Measurements from ENCODE around the gene SYNE2.
"Not testable (repeated sequence)": the region's sequence is repeated elsewhere in the genome, so short reads cannot be mapped to it uniquely, and the experiment has no call there.

Gene SYNE2

GRCh38 chr14:64149921-64150320 is 297.1 kb downstream of the SYNE2 start:
- DNase-seq = no peak

GRCh38 chr14:64158608-64159007 is 305.8 kb downstream of the SYNE2 start:
- no peak for DNase-seq

- no peak for DNase-seq
Measured at GRCh38 chr14:64159588-64159987, 306.8 kb downstream of the SYNE2 start.

- DNase-seq = no peak
Measured at GRCh38 chr14:64170181-64170580, 317.4 kb downstream of the SYNE2 start.

- DNase-seq = no peak
Measured at GRCh38 chr14:64174922-64175782, 322.3 kb downstream of the SYNE2 start.

- no peak for DNase-seq
Measured at GRCh38 chr14:64176330-64176729, 323.5 kb downstream of the SYNE2 start.

GRCh38 chr14:64178814-64179213 is 326.0 kb downstream of the SYNE2 start:
- no peak for DNase-seq

GRCh38 chr14:64182908-64183307 is 330.1 kb downstream of the SYNE2 start:
- not testable (repeated sequence) for DNase-seq

GRCh38 chr14:64184103-64184729 is 331.4 kb downstream of the SYNE2 start:
- DNase-seq = no peak

- DNase-seq = no peak
Measured at GRCh38 chr14:64185184-64185583, 332.4 kb downstream of the SYNE2 start.

- no peak for DNase-seq
Measured at GRCh38 chr14:64186231-64187129, 333.7 kb downstream of the SYNE2 start.

- DNase-seq = no peak
Measured at GRCh38 chr14:64187331-64187730, 334.5 kb downstream of the SYNE2 start.

- DNase-seq = no peak
Measured at GRCh38 chr14:64190974-64191502, 338.2 kb downstream of the SYNE2 start.

GRCh38 chr14:64191756-64192155 is 339.0 kb downstream of the SYNE2 start:
- no peak for DNase-seq

- no peak for DNase-seq
Measured at GRCh38 chr14:64193821-64194220, 341.0 kb downstream of the SYNE2 start.

GRCh38 chr14:64194404-64194803 is 341.6 kb downstream of the SYNE2 start:
- DNase-seq = no peak

GRCh38 chr14:64195199-64195598 is 342.4 kb downstream of the SYNE2 start:
- no peak for DNase-seq

GRCh38 chr14:64196056-64196455 is 343.3 kb downstream of the SYNE2 start:
- DNase-seq = no peak

GRCh38 chr14:64196814-64197411 is 344.1 kb downstream of the SYNE2 start:
- DNase-seq = peak; percentile 67

GRCh38 chr14:64197996-64198395 is 345.2 kb downstream of the SYNE2 start:
- no peak for DNase-seq

GRCh38 chr14:64198486-64198885 is 345.7 kb downstream of the SYNE2 start:
- DNase-seq = no peak

- DNase-seq = no peak
Measured at GRCh38 chr14:64200170-64200569, 347.4 kb downstream of the SYNE2 start.

GRCh38 chr14:64201296-64201695 is 348.5 kb downstream of the SYNE2 start:
- DNase-seq = no peak
